Hepatic stellate cell (primary cell): ENCODE measurements around the gene CASTOR1.
A peak's percentile ranks its signal among the peaks of the same experiment; 100 is the strongest.

Experiments
- DNase-seq: peaks from one replicate; pipeline ENCODE4 v3.0.0; 2011; ENCODE audit warnings: low spot score

Gene CASTOR1

GRCh38 chr22:30245181-30245984 lies 43.9 kb downstream of the CASTOR1 start:
- no peak for DNase-seq

- DNase-seq, result no peak
Observed at GRCh38 chr22:30244641-30245040, 44.7 kb downstream of the CASTOR1 start.

GRCh38 chr22:30244066-30244465 lies 45.2 kb downstream of the CASTOR1 start:
- no peak for DNase-seq

GRCh38 chr22:30243661-30244060 lies 45.6 kb downstream of the CASTOR1 start:
- DNase-seq, result no peak

GRCh38 chr22:30241576-30242371 lies 47.5 kb downstream of the CASTOR1 start:
- DNase-seq, result no peak

- no peak for DNase-seq
Observed at GRCh38 chr22:30240541-30241417, 48.5 kb downstream of the CASTOR1 start.

GRCh38 chr22:30239488-30240405 lies 49.6 kb downstream of the CASTOR1 start:
- no peak for DNase-seq

GRCh38 chr22:30238661-30239487 lies 50.4 kb downstream of the CASTOR1 start:
- no peak for DNase-seq

GRCh38 chr22:30238136-30238535 lies 51.2 kb downstream of the CASTOR1 start:
- DNase-seq, result no peak

- no peak for DNase-seq
Observed at GRCh38 chr22:30236875-30237274, 52.4 kb downstream of the CASTOR1 start.

GRCh38 chr22:30235687-30236170 lies 53.6 kb downstream of the CASTOR1 start:
- DNase-seq, result peak; percentile 80
